AG10803 (cell line): ENCODE results near the gene SGCA.

ENCODE experiments used
- DNase-seq: peaks from one replicate; pipeline ENCODE4 v3.0.0; 2010; ENCODE audit warnings: low read depth
- H3K4me3 ChIP-seq: 2 replicates; pipeline ENCODE4 v1.5.1; 2011; ENCODE audit warnings: mild to moderate bottlenecking, low read length, control low read depth
- CTCF ChIP-seq: conservative IDR thresholded peaks from 2 replicates; pipeline ENCODE4 v1.5.1; 2011; ENCODE audit warnings: mild to moderate bottlenecking, low read length, control low read depth, inconsistent platforms

SGCA gene

DNA sequence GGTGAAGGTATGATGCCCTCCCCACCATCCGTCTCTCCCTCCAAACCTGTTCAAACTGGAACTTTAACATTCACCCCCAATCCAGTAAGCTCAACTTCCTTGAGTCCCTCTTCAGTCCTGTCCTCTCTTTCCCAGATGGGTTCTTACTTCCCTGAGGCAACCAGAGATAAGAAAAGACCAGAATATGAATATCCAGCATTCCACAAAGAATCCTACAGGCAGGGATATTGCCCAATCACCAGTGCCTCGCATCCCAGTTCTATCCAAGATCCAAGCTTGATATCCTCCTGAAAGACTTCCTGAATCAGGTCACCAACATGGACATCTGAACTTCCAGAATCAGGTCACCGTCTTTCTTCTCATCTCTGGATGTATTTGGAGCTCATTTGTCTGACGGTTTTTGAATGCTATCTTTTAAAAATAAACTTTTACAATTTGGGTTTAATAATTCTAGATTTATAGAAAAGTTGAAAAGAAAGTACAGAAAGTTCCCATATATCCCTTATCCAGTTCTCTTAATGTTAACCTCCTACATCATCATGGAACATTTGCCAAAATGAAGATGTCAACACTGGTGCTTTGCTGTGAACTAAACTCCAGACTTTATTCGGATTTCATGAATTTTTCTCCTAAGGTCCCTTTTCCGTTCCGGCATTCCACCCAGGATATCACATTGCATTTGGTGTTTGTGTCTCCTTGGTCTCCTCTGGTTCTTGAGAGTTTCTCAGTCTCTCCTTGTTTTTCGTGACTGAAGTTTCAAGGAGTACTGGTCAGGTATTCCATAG is 49.4 kb downstream of the SGCA start:
- no peak for TF ChIP-seq CTCF
- DNase-seq = peak; percentile 58
- H3K4me3 ChIP-seq = no peak overlapping the region

DNA sequence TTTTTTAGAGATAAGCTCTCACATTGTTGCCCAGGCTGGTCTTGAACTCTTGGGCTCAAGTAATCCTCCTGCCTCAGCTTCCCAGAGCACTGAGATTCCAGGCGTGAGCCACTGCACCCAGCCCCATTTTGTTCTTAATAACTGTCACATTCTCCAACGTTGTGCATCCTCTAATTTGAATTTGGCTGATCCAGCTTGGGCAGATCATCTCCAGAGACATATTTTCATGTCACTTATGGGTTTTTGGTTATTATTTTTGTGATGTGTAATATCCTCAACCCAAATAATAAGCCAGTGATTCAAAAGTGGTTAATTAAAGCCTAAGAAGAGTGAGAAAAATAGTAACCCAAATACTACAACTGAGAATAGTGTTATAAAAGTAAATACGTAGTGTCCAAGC is 51.8 kb downstream of the SGCA start:
- TF ChIP-seq CTCF = no peak
- H3K4me3 ChIP-seq = no peak overlapping the region
- DNase-seq = no peak

DNA sequence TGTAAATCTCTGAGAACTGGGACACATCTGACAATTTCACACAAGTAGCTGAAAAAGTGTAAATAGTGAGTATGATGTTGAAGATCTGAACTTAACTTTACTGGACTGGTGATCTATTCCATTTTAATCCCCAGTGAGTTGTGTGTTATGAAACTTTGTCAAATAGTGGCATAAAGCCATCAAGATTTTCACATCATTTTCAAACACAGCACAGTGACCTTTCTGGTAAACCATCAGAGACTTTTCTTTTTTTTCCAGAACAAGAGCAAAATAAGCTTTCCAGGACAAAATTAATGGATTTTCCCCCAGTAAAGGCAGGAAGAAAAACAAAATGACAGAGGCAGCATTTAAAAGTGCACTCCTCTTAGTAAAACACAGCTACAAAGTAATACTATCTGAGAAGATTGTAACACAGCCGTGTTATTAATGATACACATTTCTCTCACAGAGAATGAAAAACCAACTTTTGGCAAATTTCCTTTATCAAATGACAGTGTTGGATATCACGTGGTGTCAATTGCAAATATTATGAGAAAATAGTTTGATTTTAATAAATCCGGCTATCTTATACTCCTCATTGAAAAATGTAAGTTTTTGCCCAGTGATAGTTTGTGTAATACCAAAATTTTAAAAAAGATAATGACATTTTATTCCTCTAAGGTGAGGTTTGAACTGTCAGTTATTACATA is 52.4 kb downstream of the SGCA start:
- peak; percentile 72 for DNase-seq
- H3K4me3 ChIP-seq = peak overlapping the region; percentile 15; the same call in 1 of the 2 replicates
- TF ChIP-seq CTCF = no peak

DNA sequence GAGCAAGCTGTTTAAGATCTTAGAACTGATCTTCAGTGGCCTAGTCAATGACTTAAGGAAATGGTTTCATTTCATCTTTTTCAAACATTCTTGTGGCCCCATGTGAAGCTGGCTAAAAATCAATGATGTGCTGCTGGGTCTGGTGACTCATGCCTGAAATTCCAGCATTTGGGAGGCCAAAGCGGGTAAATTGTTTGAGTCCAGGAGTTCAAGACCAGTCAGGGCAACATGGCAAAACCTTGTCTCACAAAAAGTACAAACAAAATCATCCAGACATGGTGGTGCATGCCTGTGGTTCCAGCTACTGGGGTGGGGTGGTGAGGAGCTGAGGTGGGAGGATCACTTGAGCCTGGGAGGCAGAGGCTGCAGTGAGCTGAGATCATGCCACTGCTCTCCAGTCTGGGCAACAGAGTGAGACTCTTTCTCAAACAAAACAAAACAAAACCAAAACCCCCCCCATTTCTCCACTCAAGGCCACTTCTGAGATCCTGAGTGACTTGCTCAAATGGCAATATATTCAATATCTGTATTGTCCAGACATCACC is 53.0 kb downstream of the SGCA start:
- DNase-seq = peak; percentile 98
- H3K4me3 ChIP-seq = peak overlapping the region; percentile 3; the same call in 1 of the 2 replicates
- no peak for TF ChIP-seq CTCF

DNA sequence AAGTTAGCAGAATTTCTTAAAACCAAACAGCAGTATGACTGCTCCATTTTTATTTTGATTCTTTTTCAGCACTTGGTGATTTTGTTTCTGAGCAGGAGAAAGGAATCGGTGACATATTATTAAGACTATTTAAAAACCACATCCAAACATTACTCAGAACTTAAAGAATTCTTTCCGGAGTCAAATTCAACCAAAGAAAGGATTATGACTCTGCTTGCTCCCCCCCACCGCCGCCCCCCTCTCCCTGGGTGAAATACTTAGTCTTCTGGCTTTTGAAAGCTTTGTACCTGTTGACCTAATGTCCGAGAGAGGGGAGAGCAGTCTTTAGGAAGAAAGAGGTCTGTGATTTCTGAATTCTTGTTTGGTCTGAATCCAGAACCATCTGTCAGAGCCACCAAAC is 53.5 kb downstream of the SGCA start:
- TF ChIP-seq CTCF = no peak
- peak overlapping the region; percentile 29 for H3K4me3 ChIP-seq
- DNase-seq = peak; percentile 90

GRCh38 chr17:50219939-50220465 is 54.2 kb downstream of the SGCA start:
- peak; percentile 82 for DNase-seq
- TF ChIP-seq CTCF = no peak
- peak overlapping the region; percentile 29 for H3K4me3 ChIP-seq
